SH-SY5Y (cell line): ENCODE results near the gene PRPF19.

ENCODE experiments used
- GATA2 ChIP-seq: IDR thresholded peaks from 2 replicates; pipeline ENCODE4 v1.6.1; 2011; ENCODE audit warnings: mild to moderate bottlenecking, low read depth, low read length
- GATA3 ChIP-seq: IDR thresholded peaks from 2 replicates; pipeline ENCODE4 v1.6.1; 2011; ENCODE audit warnings: low read depth, mild to moderate bottlenecking, low read length, moderate library complexity

PRPF19 gene

GRCh38 chr11:60872124-60872960 lies 34.0 kb downstream of the PRPF19 start:
- TF ChIP-seq GATA2: no peak
- no peak for TF ChIP-seq GATA3

- TF ChIP-seq GATA3 (no peak), GATA2 (no peak)
Observed at GRCh38 chr11:60871378-60872061, 34.9 kb downstream of the PRPF19 start.

GRCh38 chr11:60870733-60871377 lies 35.5 kb downstream of the PRPF19 start:
- no peak for TF ChIP-seq GATA2
- no peak for TF ChIP-seq GATA3

GRCh38 chr11:60870276-60870675 lies 36.1 kb downstream of the PRPF19 start:
- no peak for TF ChIP-seq GATA3
- TF ChIP-seq GATA2: no peak

GRCh38 chr11:60869451-60869825 lies 36.9 kb downstream of the PRPF19 start:
- TF ChIP-seq GATA2 (no peak), GATA3 (no peak)

GRCh38 chr11:60868682-60869450 lies 37.5 kb downstream of the PRPF19 start:
- TF ChIP-seq GATA3 (no peak), GATA2 (no peak)

- TF ChIP-seq GATA2: no peak
- no peak for TF ChIP-seq GATA3
Observed at GRCh38 chr11:60867871-60868681, 38.3 kb downstream of the PRPF19 start.

GRCh38 chr11:60866911-60867870 lies 39.2 kb downstream of the PRPF19 start, which contains the start of gene ZP1:
TSS of gene ZP1 (plus strand) at chr11:60867542. CDS start at chr11:60867562, 20 bp downstream.
- no peak for TF ChIP-seq GATA3
- no peak for TF ChIP-seq GATA2

- TF ChIP-seq GATA2: no peak
- TF ChIP-seq GATA3: no peak
Observed at GRCh38 chr11:60864856-60865513, 41.4 kb downstream of the PRPF19 start.

GRCh38 chr11:60863550-60864521 lies 42.5 kb downstream of the PRPF19 start:
- TF ChIP-seq GATA2: no peak
- no peak for TF ChIP-seq GATA3

GRCh38 chr11:60862171-60862570 lies 44.2 kb downstream of the PRPF19 start:
- no peak for TF ChIP-seq GATA3
- no peak for TF ChIP-seq GATA2
